GM21423 (cell line): ENCODE measurements around the gene PSMC2.
"Not testable (repeated sequence)": the region's sequence is repeated elsewhere in the genome, so short reads cannot be mapped to it uniquely, and the experiment has no call there.

Experiments used
- ATAC-seq: cut with Tn5 transposase; IDR thresholded peaks from one replicate; pipeline ENCODE4 v1.9.1; 2021; ENCODE audit warnings: mild to moderate bottlenecking, moderate library complexity; ENCODE audit not compliant: unreplicated experiment

Gene PSMC2

GRCh38 chr7:103373866-103374643, 26.6 kb downstream of the PSMC2 start:
- no peak for ATAC-seq

GRCh38 chr7:103379270-103379975, 32.0 kb downstream of the PSMC2 start:
- ATAC-seq: no peak

- no peak for ATAC-seq
Measured at GRCh38 chr7:103380395-103381191, 33.1 kb downstream of the PSMC2 start.

GRCh38 chr7:103381280-103382031, 34.0 kb downstream of the PSMC2 start:
- no peak for ATAC-seq

GRCh38 chr7:103382032-103382402, 34.6 kb downstream of the PSMC2 start:
- no peak for ATAC-seq

- ATAC-seq: no peak
Measured at GRCh38 chr7:103387242-103387641, 39.8 kb downstream of the PSMC2 start.

- ATAC-seq: no peak
Measured at GRCh38 chr7:103388469-103389140, 41.2 kb downstream of the PSMC2 start.

- no peak for ATAC-seq
Measured at GRCh38 chr7:103389263-103389662, 41.8 kb downstream of the PSMC2 start.

- ATAC-seq: no peak
Measured at GRCh38 chr7:103391150-103391549, 43.7 kb downstream of the PSMC2 start.

GRCh38 chr7:103391976-103392375, 44.5 kb downstream of the PSMC2 start:
- no peak for ATAC-seq

GRCh38 chr7:103394566-103394965, 47.1 kb downstream of the PSMC2 start:
- ATAC-seq: no peak

- ATAC-seq: no peak
Measured at GRCh38 chr7:103395071-103395470, 47.6 kb downstream of the PSMC2 start.

- ATAC-seq: no peak
Measured at GRCh38 chr7:103396471-103396870, 49.0 kb downstream of the PSMC2 start.

- ATAC-seq: no peak
Measured at GRCh38 chr7:103398483-103399127, 51.2 kb downstream of the PSMC2 start.

- not testable (repeated sequence) for ATAC-seq
Measured at GRCh38 chr7:103399687-103400086, 52.2 kb downstream of the PSMC2 start.

- ATAC-seq: not testable (repeated sequence)
Measured at GRCh38 chr7:103405789-103406613, 58.6 kb downstream of the PSMC2 start.

GRCh38 chr7:103412151-103412550, 64.7 kb downstream of the PSMC2 start:
- no peak for ATAC-seq

- no peak for ATAC-seq
Measured at GRCh38 chr7:103413407-103413806, 66.0 kb downstream of the PSMC2 start.

- no peak for ATAC-seq
Measured at GRCh38 chr7:103418241-103418640, 70.8 kb downstream of the PSMC2 start.
